GM18907 (cell line): ENCODE measurements around the gene NANS.
A peak's percentile ranks its signal among the peaks of the same experiment; 100 is the strongest.
"Not testable (repeated sequence)": the region's sequence is repeated elsewhere in the genome, so short reads cannot be mapped to it uniquely, and the experiment has no call there.

Source experiments
- ATAC-seq: cut with Tn5 transposase; IDR thresholded peaks from one replicate; pipeline ENCODE4 v1.9.1; 2021; ENCODE audit warnings: mild to moderate bottlenecking, moderate library complexity; ENCODE audit not compliant: unreplicated experiment

The NANS gene

DNA sequence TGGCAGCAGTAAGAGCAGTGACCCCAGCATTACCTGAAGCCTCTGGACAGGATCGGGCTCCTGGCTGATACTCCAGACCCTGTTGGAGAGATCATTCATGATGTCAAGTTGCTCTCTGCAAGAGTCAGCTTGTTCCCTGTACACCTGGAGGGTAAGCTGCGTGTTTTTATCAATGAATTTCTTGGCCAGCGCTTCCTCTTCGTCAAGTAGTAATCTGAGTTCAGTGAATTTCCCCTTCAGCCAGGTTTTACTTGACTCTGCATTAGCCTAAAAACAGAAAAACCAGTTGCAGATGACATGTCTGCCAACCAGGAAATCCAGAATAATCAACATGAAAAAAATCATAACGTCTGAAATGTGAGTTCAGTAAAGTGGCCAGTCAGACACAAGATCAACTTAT lies 43.4 kb downstream of the NANS start:
- ATAC-seq: no peak

DNA sequence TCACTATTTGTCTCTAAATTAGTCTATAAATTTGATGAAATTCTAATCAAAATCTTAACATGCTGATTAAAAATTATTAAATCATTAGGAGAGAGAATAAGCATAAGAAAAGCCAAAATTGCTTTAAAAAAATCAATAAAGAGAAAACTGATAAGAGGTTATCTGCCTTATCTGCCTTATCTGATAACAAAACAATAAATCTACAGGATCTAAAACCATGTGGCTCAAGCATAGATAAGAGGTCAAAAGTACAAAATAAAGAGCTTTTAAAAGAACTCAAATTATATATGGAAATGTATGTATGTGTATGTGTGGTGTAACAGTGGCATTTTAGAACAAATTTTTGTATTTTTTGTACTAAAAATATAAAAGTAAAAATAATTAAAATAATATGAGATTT lies 43.9 kb downstream of the NANS start:
- no peak for ATAC-seq

DNA sequence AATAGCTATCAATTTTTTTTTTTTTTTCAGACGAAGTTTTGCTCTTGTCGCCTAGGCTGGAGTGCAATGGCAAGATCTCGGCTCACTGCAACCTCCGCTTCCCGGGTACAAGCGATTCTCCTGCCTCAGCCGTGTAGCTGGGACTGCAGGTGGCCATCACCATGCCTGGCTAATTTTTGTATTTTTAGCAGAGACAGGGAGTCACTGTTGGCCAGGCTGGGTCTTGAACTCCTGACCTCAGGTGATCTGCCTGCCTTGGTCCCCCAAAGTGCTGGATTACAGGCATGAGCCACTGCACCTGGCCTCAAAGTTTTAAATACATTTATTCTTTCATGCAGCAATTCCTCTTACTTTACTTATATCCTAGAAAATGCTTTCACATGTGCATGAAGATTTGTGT lies 44.9 kb downstream of the NANS start:
- no peak for ATAC-seq

DNA sequence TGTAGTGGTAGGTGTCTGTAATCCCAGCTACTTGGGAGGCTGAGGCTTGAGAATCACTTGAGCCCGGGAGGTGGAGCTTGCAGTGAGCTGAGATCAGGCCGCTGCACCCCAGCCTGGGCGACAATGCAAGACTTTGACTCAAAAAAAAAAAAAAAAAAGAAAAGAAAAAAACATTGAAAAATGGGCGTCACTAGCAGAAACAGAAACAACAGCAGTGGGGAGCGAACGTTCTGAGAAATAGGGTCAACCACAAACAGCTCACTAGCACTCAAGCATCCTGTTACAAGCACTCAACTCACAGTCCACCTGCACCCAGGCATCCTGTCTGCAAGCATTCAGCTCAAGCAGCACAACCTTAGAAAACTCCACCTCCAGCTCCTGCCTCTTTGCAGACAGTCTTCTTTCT lies 45.3 kb downstream of the NANS start:
- peak; percentile 93 for ATAC-seq

DNA sequence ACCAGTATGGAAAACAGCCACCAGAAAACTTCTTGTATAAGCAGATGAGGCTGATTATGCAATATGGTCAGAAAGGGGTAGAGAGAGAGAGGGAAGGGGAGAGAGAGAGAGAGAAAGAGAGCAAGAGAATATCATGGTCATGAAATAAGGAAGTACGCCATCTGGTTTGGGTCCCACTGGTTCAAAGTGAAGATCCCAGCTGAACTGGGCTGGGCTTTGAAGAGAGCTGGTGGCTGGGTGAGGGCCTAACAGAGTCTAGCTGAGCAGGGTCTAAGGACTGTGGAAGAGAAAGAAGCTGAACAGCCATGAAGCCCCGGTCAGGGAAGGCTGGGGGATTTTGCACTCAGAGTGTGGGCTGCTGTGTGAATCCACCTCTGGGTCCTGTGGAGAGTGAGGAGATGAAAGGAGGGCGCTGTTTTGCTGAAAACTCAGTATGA lies 47.9 kb downstream of the NANS start:
- ATAC-seq: no peak

DNA sequence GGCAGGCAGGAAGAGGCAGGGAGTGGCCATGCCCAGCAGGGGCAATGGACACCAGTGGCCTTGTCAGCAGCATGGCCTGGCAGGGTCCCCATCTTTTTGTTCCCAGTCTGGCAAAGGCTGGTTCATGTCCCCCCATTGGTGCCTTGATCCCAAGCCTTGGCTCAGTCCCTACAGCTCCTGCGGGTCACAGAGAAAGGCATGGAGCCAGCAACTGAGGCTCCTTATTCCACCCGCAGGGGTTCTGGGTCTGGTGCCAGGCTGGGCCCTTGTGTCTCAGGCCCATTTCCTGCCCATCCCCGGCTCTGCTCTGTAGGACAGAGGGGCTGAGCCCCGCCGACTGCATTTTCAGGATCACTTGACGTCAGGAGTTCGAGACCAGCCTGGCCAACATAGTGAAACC lies 48.5 kb downstream of the NANS start:
- ATAC-seq: no peak

DNA sequence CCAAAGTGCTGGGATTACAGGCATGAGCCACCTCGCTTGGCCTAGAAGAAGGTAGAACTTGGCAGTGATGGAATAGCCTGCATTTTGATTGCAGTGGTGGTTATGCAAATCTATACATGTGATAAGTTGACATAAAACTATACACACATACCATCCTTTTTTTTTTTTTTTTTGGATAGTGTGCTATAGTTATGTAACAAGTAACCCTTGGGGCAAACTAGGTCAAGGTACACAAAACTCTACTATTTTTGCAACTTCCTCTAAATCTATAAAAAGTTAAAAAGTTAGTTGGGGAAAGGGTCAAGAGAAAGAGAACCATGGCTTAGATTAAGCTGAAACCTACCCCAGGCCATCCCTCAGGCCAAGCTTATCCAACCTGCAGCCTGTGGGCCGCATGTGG lies 51.4 kb downstream of the NANS start:
- ATAC-seq: peak; percentile 16

DNA sequence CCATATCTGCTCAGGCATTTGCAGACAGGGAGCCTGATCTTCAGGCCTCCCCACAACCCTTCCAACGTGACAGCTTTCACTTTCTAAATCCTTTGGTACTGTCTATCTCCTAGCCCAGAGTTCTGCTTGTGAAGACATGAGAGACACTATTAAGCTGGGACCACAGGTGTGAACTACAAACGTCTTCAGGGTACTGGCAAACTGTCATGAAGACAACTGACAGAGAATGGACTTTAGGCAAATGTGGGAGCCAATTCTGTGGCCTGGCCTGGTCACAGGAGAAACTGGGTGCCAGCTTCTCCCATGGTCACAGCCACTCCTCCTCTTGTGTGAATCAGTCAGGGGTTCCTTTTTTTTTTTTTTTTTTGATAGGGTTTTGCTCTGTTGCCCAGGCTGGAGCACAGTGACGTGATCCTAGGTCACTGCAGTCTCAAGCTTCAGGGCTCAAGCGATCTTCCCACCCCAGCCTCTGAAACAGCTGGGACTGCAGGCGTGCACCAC lies 52.0 kb downstream of the NANS start:
- ATAC-seq: peak; percentile 68

DNA sequence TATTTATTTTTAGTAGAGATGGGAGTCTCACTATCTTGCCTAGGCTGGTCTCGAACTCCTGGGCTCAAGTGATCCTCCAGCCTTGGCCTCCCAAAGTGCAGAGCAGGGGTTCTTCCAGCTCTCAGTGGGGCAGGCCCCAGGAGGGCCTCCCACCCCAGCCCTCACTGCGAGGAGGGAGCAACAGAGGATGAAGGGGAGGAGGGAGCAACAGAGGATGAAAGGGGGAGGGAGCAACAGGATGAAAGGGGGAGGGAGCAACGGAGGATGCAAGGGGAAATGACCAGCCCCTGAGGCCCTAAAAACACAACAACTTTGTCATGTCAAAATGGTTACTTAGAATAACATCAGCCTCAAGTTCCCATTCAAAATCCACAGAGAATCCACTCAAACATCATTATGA lies 52.5 kb downstream of the NANS start:
- ATAC-seq: no peak

DNA sequence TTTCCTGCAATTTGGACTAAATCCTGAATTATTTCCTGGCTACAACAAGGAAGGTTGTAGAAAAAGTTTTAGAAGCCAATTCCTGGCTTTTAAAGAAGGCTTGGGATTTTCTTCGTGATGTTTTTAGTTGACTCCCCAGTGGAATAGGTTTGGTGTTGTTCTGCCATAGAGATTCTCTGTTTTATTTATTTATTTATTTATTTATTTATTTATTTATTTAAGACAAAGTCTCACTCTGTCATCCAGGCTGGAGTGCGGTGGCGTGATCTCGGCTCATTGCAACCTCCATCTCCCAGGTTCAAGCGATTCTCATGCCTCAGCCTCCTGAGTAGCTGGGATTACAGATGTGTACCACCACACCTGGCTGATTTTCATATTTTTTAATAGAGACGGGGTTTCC lies 60.6 kb downstream of the NANS start:
- not testable (repeated sequence) for ATAC-seq

DNA sequence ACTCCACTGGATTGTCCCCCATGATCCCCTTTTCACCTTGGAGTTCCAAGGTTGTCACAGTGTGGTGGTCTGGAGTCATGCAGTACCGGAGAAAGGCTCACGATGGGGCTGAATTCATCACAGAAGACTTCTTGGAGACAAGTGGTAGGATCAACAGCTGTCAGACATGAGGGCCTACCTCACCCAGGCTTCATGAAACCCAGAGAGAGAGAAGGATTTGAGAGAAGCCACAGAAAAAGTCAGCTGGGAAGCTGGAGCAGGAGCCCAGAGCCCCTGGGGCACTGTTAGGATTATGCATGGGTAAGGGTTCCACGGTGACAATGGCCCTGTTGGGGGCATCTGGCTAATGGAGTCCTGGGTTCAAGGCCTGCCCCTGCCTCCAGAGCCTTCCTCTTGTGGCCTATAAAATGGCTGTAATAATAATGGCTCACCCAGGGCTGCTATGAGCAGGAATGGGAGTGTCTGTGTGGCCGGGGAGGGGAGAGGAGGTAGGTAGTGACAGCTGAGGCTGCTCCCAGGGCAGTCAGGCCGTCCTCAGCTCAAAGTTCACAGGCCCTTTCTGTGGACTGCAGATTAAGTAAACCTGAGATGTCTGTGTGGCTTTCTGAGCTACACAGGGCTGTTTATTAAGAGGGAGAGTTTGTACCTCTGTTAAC lies 61.6 kb downstream of the NANS start:
- ATAC-seq: peak; percentile 37

DNA sequence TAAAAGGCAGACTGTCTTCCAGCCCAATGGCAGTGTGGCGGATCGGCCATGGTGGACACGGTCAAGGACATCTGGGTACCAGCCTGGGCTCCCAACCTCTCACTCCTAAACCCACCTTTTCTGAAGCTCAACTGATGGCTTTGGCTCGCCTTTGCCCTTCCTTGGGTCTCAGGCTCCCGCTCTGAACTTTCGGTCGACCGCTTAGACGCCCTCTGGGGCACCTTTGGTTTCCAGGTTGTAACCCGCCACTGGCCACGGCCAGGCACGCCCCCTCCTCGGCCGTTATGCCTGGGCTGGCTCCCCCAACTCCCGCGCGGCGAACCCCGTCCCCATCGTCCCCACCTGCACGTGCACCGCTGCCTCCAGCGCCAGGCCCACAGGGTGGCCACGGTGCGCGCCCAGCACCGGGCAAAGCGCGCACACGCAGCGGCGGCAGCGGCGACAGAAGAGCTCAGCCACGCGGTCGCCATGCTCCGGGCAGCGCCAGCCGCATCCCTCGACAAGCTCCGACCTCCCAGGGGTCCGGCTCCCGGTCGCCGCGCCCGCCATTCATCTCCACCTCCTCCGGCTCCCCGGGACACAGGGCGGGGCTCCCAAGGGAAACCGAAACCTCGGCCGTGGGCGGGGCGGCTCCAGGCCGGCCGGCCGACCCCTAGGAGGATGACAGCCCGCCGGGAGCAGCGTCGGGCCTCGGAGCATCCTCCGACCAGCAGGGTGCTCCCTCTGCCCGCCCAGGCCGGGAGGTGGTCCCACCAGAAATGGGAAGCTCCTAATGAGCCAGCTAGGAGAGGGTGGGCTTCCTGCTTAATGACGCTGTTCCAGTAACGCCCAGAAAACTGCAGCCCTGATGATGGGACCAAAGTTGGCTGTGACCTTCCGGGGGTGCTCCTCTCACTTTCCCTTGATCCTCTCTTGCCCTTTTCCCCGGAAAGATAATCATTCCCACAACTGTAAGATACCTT lies 62.4 kb downstream of the NANS start, which contains the start of gene TRIM14:
TRIM14 (minus strand) TSS at position 583 of the 962 bp plus-strand sequence; CDS start at position 549, 34 bp downstream.
- peak; percentile 63 for ATAC-seq

DNA sequence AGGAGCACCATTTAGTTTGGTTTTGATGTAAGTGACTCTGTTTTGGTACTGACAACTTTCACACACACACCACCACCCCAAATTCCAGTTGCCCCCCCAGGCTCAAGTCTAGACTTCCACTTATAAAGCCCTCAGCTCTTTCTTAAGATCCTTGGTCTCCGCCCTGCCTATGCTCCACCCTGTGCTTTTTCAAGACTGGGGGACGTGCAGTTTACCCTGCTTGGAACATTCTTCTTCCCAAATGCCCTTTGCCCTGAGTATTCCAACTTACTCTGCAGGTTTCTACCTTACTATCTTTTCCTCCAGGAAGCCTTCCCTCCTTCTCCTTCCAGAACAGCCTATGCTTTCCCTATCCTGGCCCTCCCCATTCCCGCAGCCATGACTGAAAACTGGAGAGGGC lies 63.9 kb downstream of the NANS start:
- no peak for ATAC-seq

DNA sequence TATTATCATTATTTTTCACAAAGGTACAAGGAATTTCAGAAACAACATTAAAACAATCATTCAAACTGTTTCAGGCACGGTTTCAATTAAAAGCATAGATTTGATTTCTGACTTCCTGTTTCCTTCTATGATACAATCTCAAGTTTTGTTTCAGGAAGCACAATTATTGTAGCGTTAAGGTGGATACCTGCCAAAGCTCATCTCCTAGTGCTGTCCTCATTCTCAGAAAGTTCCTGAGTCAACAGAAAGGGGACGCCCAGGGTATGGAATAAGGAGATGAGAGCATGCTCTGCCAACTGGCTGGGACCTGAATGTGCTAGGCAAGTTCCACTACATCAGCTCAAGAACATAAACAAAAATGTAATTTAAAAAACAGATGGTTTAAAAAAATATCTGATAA lies 64.5 kb downstream of the NANS start:
- no peak for ATAC-seq

DNA sequence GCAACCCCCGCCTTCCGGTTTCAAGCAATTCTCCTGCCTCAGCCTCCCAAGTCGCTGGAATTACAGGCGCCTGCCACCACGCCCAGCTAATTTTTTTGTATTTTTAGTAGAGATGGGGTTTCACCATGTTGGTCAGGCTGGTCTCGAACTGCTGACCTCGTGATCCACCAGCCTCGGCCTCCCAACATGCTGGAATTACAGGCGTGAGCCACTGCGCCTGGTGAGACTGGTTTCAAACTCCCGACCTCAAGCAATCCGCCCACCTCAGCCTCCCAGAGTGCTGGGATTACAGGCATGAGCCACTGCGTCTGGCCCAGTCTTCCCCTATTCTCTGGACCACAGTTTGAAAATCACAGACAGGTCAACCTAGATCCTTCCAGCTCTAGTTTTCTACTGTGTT lies 67.6 kb downstream of the NANS start:
- ATAC-seq: not testable (repeated sequence)

DNA sequence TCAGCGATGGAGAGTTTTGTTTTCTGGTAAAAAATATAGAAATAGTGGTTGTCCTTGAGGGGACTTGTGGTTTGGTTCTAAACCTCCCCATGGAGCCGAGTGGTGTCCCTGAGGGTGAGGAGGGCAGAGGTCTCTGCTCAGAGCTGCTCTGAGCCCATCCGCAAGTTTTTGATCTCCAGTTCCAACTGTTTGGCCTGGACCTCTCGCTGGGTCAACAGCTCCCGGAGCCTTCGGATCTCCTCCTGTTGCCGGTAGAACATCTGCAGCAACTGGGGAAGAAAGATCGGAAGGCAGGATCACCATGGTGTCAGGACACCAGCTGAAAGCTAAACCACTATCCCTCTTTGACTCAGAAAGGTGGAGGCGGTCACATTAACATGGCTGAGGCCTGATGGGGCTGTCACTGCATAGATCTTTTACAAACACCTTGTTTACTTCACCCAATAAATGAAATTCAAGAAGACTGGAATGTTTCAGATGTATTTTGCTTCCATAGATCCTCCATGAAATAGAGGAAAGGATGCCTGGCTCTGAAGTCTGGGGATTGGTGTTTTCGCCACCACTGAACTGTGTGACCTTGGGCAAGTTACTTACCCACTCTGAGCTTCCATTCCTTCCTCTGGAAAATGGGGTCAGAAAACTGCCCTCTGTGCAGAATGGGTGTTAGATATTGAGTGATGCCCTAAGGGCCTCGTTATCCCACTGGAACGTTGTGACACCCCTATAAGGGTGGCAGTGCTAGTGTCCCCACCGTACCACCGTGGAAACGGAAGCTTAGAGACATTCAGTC lies 68.3 kb downstream of the NANS start:
- no peak for ATAC-seq

DNA sequence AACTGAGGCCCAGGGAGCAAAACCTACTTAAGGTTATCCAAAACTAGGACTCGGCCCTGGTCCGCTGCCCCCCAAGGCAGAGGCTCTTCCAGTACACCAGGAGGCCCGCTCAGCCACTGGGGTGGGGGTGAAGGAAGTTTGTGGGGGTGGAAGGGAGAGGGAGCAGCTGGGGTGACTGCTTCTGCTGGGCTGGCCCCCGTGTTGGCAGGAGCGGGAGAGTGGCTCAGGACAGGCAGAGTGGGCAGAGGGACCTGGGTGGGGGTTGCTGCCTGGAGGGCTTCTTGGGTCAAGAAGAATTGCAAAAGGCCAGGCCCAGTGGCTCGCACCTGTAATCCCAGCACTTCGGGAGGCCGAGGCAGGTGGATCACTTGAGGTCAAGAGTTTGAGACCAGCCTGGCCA lies 70.7 kb downstream of the NANS start:
- ATAC-seq: no peak

DNA sequence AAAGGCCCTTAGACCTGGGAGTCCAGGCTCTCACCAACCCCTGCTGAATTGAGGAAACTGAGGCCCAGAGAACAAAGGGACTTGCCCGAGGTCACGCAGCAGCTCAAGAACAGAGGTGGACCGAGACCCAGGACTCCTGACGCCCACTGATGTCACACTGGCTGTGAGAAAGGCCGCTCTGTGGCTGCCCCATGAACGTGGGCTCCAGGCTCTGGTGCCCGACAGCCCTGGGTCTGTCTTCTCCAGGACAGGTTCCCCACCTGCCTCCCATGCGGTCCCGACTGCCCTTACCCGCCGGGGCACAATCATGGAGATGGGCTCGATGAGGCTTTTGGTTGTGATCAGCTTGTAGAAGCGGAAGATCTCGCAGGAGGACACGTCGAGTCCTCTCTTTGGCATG lies 71.8 kb downstream of the NANS start:
- no peak for ATAC-seq

DNA sequence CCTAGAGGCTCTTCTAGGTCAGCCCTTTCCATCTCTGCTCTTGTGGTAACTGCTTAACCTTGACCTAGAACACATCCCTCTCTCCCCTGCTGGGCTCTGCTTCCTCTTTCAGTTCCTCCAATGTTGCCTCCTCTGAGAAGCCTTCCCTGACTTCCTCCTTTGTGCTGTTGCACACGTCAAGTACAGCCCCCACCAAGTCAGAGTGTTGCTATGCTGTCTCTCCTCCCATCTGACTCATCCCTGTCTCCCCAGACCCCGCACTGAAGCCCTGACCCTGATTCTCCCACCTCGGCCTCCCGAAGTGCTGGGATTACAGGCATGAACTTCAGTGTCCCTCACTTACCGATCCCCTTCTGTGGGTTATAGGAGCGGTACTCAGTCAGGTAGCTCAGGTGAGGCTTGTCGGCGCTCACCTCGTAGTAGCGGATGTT lies 72.9 kb downstream of the NANS start:
- peak; percentile 79 for ATAC-seq

DNA sequence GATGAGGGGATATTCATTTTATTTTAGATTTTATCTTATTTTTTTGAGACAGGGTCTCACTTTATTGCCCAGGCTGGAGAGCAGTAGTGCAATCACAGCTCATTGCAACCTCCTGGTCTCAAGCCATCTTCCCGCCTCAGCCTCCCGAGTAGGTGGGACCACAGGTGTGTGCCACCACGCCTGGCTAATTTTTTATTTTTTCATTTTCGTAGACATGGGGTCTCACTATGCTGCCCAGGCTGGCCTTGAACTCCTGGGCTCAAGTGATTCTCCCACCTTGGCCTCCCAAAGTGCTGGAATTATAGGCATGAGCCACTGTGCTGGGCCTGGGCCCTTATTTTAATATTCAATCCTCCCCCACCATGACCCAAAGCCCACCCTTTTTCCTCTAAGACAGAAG lies 73.5 kb downstream of the NANS start:
- ATAC-seq: not testable (repeated sequence)
